ENCODE data around the gene TM2D3.

Gene TM2D3

GRCh38 chr15:101623367-101624304, 28.5 kb downstream of the TM2D3 start:
- DNase-seq (ENCODE audit: low read depth, low spot score): no peak

GRCh38 chr15:101621961-101622360, 30.2 kb downstream of the TM2D3 start:
- no peak for DNase-seq (ENCODE audit: low read depth, low spot score)

DNA sequence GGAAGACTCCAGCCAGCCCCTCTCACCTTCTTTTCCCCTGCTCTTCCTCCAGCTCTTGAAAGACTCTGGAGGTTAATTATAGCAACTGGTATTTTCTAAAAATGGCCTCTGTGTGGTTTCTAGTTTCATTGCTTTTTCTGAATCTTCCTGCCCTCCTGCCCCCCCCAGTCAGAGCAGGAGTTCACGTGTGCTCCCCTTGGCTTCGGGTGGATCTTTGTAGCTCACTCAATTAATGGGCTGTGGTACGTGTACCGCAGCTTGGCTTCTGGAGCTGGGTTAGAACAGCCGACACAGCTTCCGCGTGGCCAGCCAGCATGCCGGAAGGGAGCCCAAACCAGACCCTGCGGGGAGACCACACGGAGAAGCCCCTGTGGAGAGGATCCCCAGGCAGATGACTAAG, 31.5 kb downstream of the TM2D3 start:
- DNase-seq (ENCODE audit: low read depth, low spot score): no peak

DNA sequence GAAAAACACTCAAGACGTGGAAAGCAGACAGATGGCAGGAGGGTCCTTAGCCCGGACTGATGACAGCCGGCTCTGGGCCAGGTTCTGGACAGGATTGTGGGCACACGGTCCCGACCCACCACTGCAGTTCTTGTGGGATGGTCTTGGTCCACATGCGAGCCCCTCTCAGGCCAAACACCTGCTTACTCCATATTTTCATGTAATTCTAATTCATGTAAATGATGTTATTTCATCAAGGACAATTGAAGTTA, 32.6 kb downstream of the TM2D3 start:
- no peak for DNase-seq (ENCODE audit: low read depth, low spot score)

GRCh38 chr15:101618851-101619614, 33.1 kb downstream of the TM2D3 start:
- DNase-seq (ENCODE audit: low read depth, low spot score): no peak

- no peak for DNase-seq (ENCODE audit: low read depth, low spot score)
These were observed 34.1 kb downstream of the TM2D3 start for GRCh38 chr15:101618076-101618475.

DNA sequence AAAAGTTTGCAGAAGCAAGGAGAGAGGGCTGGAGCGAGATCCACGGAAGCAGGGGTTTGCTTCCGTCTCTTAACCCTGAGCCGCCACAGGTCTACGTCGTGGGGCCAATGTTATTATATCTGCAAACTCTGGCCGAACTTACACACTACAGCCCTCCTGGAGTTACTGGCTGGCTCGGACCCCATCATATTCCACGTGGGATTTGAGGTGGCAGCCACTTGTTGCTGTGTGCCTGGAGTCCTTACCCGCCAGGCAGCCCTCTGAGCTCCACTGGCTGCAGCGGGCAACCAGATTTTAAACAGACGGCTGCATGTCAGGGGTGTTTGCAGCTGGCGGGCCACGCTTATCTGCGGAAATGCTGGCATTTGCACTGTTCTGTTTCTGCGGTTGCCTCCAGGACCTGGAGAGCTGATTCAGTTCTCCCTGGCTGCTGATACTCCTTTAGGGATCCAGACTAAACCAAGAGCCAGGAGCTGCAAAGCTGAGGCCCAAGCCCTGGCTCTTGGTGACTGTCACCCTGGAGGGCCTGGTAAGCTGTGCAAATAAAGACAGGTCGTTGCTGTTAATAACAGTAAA, 34.7 kb downstream of the TM2D3 start:
- no peak for DNase-seq (ENCODE audit: low read depth, low spot score)

DNA sequence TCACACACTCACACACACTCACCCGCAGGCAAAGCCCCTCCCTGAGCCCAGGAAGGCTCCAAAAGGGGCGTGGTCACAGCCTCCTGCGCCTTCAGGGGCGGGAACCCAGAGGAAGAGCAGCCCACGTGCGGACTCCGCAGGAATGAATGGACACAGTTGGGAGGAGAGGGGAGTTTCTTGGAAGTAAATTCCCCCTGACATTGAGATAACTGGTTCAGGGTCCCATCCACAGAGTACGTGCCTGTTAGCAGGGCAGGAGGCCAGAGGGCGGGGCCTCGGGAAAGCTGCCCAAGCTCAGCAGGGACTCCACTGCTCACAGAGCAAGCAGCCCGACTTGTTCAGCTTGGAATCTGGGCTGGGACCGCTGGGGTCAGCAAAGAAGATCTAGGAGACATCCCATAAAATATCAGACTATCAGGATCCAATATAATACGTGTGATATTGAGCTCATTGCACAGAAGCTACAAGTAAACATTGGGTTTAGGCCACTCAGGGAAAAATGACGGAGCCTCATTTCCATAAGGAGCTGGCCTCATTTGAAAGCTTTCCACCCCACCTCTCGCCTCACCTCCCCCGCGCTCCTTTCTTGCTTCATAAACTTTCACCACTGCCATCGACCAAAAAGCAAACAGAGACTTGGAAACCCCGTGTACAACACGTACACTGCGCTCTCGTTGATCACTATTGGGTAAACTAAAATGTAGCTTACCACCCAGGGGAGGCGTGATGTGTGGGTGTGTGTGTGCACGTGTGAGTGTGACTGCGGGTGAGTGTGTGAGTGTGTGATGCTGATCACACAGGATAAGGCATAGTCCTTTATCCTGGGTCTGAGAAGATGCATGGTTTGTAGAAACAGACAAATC, 36.0 kb downstream of the TM2D3 start:
- no peak for DNase-seq (ENCODE audit: low read depth, low spot score)

DNA sequence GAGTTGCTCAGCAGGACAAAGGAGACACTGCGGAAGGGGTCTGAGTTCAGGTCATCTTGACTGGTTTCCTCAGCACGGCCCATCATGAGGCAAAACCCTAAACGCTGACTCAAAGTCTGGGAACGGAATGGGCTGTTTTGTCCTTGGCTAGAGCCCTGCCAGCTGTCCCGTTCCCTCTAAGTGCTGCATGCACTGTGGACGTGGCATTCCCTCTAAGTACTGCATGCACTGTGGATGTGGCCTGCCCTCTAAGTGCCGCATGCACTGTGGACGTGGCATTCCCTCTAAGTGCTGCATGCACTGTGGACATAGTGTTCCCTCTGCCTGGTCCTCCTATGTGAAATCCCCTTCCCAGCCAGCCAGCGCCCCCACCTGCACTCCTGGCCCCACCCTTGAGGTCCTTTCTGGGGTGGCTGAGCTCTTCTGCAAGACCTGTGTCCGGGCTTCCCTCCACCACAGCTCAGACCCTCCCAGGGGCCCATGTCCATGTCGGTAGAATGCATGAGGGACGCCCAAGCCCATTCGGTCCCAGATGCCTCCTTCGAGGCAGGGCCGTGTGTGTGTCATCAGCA, 36.7 kb downstream of the TM2D3 start:
- no peak for DNase-seq (ENCODE audit: low read depth, low spot score)

- DNase-seq (ENCODE audit: low read depth, low spot score): no peak
These were observed 37.4 kb downstream of the TM2D3 start for GRCh38 chr15:101614761-101615160.

DNA sequence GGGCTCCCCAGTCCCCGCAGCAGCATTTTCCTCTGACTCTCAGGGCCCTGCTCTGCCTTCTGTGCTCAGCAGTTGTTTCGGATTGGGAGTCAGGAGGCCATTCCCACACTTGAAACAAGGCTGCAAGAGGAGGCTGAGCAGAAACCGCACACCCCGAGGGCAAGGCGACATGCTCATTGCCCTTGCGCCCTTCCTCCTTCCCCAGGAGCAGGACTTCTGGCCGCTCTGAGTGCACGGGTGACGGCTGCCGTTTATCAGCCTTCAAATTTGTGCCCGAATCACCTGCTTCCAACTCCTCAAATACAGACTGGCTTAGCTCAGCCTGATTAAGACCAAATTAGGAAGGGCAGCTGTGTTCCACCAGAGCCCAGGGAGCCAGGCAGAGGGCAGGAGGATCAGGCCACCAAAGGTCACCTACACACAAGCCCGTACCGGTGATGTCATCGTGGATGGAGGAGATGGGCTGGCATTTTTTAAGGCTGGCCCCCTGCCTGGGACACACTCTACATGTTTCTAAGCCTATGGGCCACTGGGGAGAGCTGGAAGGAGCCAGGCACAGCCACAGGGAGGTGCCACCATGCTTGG, 38.1 kb downstream of the TM2D3 start:
- no peak for DNase-seq (ENCODE audit: low read depth, low spot score)

GRCh38 chr15:101613130-101614000, 38.8 kb downstream of the TM2D3 start:
- DNase-seq (ENCODE audit: low read depth, low spot score): no peak

DNA sequence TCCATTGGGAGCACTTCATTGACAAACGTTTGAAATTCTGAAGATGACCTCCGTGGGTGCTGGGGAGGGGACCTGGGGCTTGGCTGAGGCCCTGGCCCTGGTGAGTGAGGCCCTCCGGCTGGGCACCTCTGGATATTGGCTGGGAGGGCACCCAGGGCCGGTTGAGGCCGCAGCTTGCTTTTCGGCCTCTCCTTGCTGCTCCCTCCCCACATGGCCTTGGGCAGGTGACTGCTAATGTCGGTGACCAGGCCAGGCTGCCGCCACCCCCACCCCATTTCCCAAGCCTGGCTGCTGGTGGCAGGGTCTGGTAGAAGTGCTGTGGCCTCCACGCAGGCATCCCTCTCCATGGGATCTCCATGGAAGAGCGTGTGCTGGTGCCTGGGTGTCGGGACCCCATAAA, 39.5 kb downstream of the TM2D3 start:
- DNase-seq (ENCODE audit: low read depth, low spot score): no peak

- DNase-seq (ENCODE audit: low read depth, low spot score): no peak
These were observed 40.4 kb downstream of the TM2D3 start for GRCh38 chr15:101611580-101612299.

DNA sequence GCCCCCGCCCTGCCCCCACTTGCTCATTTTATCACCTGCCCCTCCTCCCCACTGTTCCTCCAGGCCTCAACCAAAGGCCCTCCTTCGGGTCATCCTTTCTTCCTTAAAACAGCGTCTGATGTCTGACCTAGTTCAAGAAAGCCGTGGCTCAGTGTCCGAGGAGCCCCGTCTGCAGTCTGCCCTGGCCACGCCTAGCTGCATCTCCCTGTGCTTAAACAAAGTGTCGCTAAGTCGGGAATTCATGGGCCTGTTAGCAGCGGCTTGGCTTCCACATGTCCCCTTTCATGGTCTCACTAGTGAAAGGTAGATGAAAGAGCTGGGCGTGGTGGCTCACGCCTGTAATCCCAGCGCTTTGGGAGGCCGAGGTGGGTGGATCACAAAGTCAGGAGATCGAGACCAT, 41.2 kb downstream of the TM2D3 start:
- no peak for DNase-seq (ENCODE audit: low read depth, low spot score)

DNA sequence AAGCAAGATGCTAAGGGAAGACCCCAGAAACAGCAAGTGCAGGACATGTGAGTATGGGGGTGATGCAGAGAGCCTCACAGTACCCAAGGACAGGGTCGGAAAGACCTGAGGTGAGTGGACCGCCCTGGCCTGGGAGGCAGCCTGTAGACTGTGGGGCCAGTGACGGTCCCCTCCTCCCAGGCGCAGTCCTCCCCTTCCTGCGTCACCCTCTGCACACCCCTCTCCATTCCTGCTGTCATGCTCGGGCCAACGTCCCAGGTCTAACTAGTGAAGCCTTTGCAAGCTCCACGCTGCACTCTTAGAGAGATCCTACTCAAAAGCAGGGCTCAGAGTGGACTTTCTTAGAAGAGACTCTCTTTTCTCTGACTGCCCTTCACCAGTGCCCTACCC, 41.6 kb downstream of the TM2D3 start:
- no peak for DNase-seq (ENCODE audit: low read depth, low spot score)

DNA sequence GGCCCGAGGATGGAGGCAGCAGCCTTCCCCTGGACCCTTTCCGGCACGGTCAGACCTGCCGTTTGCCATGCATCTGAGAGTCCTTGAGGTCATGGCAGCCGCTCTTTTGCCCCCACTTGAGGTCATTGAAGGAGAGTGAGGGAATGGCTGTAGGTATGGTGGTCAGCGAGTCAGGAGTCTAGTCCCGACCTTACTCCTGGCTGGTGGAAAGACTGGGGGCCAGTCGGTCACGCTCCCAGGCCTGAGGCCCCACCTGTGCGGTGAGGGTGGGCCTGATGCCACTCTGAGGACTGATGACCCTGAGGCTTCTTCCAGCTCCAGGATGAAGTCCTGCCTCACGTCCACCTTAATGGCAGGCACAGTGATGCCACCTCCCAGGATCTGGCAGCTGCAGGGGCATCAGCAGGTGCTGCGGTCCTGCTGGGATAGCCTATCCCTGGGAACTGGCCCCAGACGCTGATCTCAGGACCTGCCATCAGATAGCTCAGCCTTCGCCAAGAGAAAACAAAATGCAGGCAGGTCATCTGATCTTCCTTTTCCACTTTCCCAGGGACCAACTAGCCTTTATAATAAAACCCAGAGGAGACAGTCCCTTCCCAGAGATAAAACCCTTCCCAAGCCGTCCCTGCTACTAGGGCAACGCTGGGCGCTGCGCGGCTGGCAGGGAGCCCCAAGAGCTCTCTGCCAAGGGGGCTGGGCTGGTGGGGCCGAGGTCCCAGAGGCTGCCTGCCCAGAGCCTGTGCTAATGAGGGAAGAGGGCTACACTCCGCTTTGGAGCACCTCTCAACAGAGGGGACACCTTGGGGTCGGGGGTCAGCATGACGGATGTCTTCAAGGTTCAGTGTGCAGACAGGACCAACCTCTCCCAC, 42.2 kb downstream of the TM2D3 start:
- DNase-seq (ENCODE audit: low read depth, low spot score): no peak

- DNase-seq (ENCODE audit: low read depth, low spot score): no peak
These were observed 44.0 kb downstream of the TM2D3 start for GRCh38 chr15:101608201-101608600.

DNA sequence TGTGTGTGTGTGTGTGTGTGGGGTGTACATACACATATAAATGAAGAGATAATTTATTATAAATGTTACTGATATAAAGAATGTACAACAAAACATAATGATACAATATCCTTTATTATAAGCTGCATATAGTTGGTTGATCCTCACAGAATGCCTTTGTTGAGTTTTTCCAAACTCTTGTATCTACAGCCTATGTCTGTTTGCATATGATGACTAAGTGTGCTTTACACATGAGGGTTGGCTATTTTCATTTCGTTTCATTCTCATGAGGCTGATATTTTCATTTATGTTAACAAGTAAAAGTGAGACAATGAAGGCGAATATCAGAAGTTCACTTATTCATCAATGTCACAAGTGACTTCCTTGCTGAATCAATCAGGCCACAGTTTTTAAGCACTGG, 45.1 kb downstream of the TM2D3 start:
- no peak for DNase-seq (ENCODE audit: low read depth, low spot score)
